Hepatocyte (in vitro differentiated cells): ENCODE results near the gene RMP24.

Experiments
- DNase-seq: peaks from one replicate; pipeline ENCODE4 v3.0.0-alpha.2; 2016; ENCODE audit warnings: low spot score
- H2AFZ ChIP-seq: fragments of 200-600 bp; sonication (generic); 2 replicates; pipeline ENCODE4 v1.6.0; 2016; ENCODE audit warnings: antibody characterized with exemption, mild to moderate bottlenecking
- H3K27ac ChIP-seq: fragments of 200-600 bp; sonication (generic); 2 replicates; pipeline ENCODE4 v1.5.1; 2016; ENCODE audit warnings: mild to moderate bottlenecking
- H3K27me3 ChIP-seq: fragments of 200-600 bp; sonication (generic); 2 replicates; pipeline ENCODE4 v1.6.1; 2016
- H3K36me3 ChIP-seq: fragments of 200-600 bp; sonication (generic); replicated peaks from 2 replicates; pipeline ENCODE4 v1.5.1; 2016; ENCODE audit warnings: low read depth; ENCODE audit not compliant: insufficient read depth
- H3K4me1 ChIP-seq: fragments of 200-600 bp; sonication (generic); 2 replicates; pipeline ENCODE4 v1.5.1; 2016; ENCODE audit warnings: mild to moderate bottlenecking, moderate library complexity; ENCODE audit not compliant: insufficient read depth
- H3K4me2 ChIP-seq: fragments of 200-600 bp; sonication (generic); 2 replicates; pipeline ENCODE4 v1.6.0; 2016
- H3K4me3 ChIP-seq: fragments of 200-600 bp; sonication (generic); 2 replicates; pipeline ENCODE4 v1.5.1; 2016; ENCODE audit warnings: mild to moderate bottlenecking
- H3K79me2 ChIP-seq: fragments of 200-600 bp; sonication (generic); 2 replicates; pipeline ENCODE4 v1.6.0; 2017; ENCODE audit warnings: mild to moderate bottlenecking
- H3K9me2 ChIP-seq: fragments of 200-600 bp; sonication (generic); replicated peaks from 2 replicates; pipeline ENCODE4 v1.6.0; 2017; ENCODE audit warnings: mild to moderate bottlenecking; ENCODE audit not compliant: insufficient read depth
- H3K9me3 ChIP-seq: fragments of 200-600 bp; sonication (generic); 2 replicates; pipeline ENCODE4 v1.5.1; 2016; ENCODE audit warnings: low read depth, mild to moderate bottlenecking
- H4K20me1 ChIP-seq: fragments of 200-600 bp; sonication (generic); 2 replicates; pipeline ENCODE4 v1.6.0; 2016; ENCODE audit warnings: mild to moderate bottlenecking; ENCODE audit not compliant: insufficient read depth, poor library complexity, severe bottlenecking
- CTCF ChIP-seq: fragments of 200-600 bp; sonication (generic); IDR thresholded peaks from 2 replicates; pipeline ENCODE4 v1.5.1; 2016; ENCODE audit warnings: antibody characterized with exemption, mild to moderate bottlenecking; ENCODE audit not compliant: poor library complexity
- EZH2 ChIP-seq: fragments of 200-600 bp; sonication (generic); IDR thresholded peaks from 2 replicates; pipeline ENCODE4 v1.6.1; 2016; ENCODE audit warnings: antibody characterized with exemption, mild to moderate bottlenecking, borderline replicate concordance
- EZH2phosphoT487 ChIP-seq: fragments of 200-600 bp; sonication (generic); IDR thresholded peaks from one replicate; pipeline ENCODE4 v1.6.1; 2018; ENCODE audit warnings: antibody characterized with exemption, mild to moderate bottlenecking, low read depth, moderate library complexity; ENCODE audit not compliant: unreplicated experiment, severe bottlenecking
- WGBS: methylation state at CpG from one replicate; pipeline ENCODE4 v1.1.6; 2016; ENCODE audit warnings: low lambda C conversion rate; ENCODE audit errors: missing lambda C conversion rate; 5-methylcytosine and 5-hydroxymethylcytosine counted together

RMP24 gene

GRCh38 chr18:35993013-35993412 lies 20.5 kb downstream of the RMP24 start:
- no peak overlapping the region for H3K27ac ChIP-seq
- no peak overlapping the region for H3K4me3 ChIP-seq
- no peaks in the 10 kb centered on the region for H3K9me2 ChIP-seq
- H3K36me3 ChIP-seq, result no peaks in the 10 kb centered on the region
- no peak overlapping the region for H2AFZ ChIP-seq
- H3K27me3 ChIP-seq, result no peaks in the 10 kb centered on the region
- no peaks in the 10 kb centered on the region for H4K20me1 ChIP-seq
- no peaks in the 10 kb centered on the region for H3K79me2 ChIP-seq
- no peaks in the 10 kb centered on the region for H3K9me3 ChIP-seq
- DNase-seq, result no peak
- no peak overlapping the region for H3K4me2 ChIP-seq
- WGBS, result 97% methylated on average over 6 of the region's 6 CpGs
- TF ChIP-seq EZH2, result no peak
- no peaks in the 10 kb centered on the region for H3K4me1 ChIP-seq

- Histone ChIP-seq H3K9me2 (no peaks in the 10 kb centered on the region), H4K20me1 (no peaks in the 10 kb centered on the region)
Measured at GRCh38 chr18:35998967-35999366, 26.5 kb downstream of the RMP24 start.

GRCh38 chr18:35999925-36000324 lies 27.4 kb downstream of the RMP24 start:
- Histone ChIP-seq H3K4me3 (no peak overlapping the region), H3K27me3 (no peaks in the 10 kb centered on the region), H2AFZ (no peak overlapping the region), H3K9me3 (no peaks in the 10 kb centered on the region), H3K4me1 (no peaks in the 10 kb centered on the region), H3K36me3 (no peaks in the 10 kb centered on the region), H3K9me2 (no peaks in the 10 kb centered on the region), H3K4me2 (no peak overlapping the region), H3K79me2 (no peaks in the 10 kb centered on the region), H3K27ac (no peak overlapping the region), H4K20me1 (no peaks in the 10 kb centered on the region)
- no peak for DNase-seq
- no peak for TF ChIP-seq CTCF
- no peak for TF ChIP-seq EZH2phosphoT487
- no peak for TF ChIP-seq EZH2
- 69% methylated on average over 1 of the region's 1 CpG for WGBS

More at GRCh38 chr18:35998967-35999366, 26.5 kb downstream of the RMP24 start:
- 86% methylated on average over 1 of the region's 1 CpG for WGBS
- no peak overlapping the region for H3K4me3 ChIP-seq
- TF ChIP-seq EZH2phosphoT487 (no peak), CTCF (no peak), EZH2 (no peak)
- H3K79me2 ChIP-seq, result no peaks in the 10 kb centered on the region
- DNase-seq, result no peak
- H3K27me3 ChIP-seq, result no peaks in the 10 kb centered on the region
- H3K4me2 ChIP-seq, result no peak overlapping the region
- no peaks in the 10 kb centered on the region for H3K4me1 ChIP-seq
- no peaks in the 10 kb centered on the region for H3K36me3 ChIP-seq
- H3K9me3 ChIP-seq, result no peaks in the 10 kb centered on the region
- no peak overlapping the region for H2AFZ ChIP-seq
- no peak overlapping the region for H3K27ac ChIP-seq

- no peak overlapping the region for H3K4me2 ChIP-seq
- DNase-seq, result no peak
- H3K4me3 ChIP-seq, result no peak overlapping the region
- TF ChIP-seq EZH2, result no peak
- TF ChIP-seq EZH2phosphoT487, result no peak
- TF ChIP-seq CTCF, result no peak
- H3K4me1 ChIP-seq, result no peaks in the 10 kb centered on the region
- 98% methylated on average over 2 of the region's 2 CpGs for WGBS
- H3K27ac ChIP-seq, result no peak overlapping the region
- H3K79me2 ChIP-seq, result no peaks in the 10 kb centered on the region
- no peaks in the 10 kb centered on the region for H3K36me3 ChIP-seq
- H4K20me1 ChIP-seq, result no peaks in the 10 kb centered on the region
- H3K9me2 ChIP-seq, result no peaks in the 10 kb centered on the region
- H3K27me3 ChIP-seq, result no peaks in the 10 kb centered on the region
- no peaks in the 10 kb centered on the region for H3K9me3 ChIP-seq
- H2AFZ ChIP-seq, result no peak overlapping the region
Measured at GRCh38 chr18:36006997-36007396, 34.5 kb downstream of the RMP24 start.
